GM20431 (cell line): Measurements from ENCODE around the gene WDR37.
"Not testable (repeated sequence)": the region's sequence is repeated elsewhere in the genome, so short reads cannot be mapped to it uniquely, and the experiment has no call there.

Experiments used
- in situ Hi-C: fragments of 300-500 bp; cut with MseI, MboI; formaldehyde crosslinking; loops from one replicate; pipeline ENCODE4 v1.15.0; 2020; ENCODE audit warnings: low sequenced_read_pairs; ENCODE audit not compliant: unreplicated experiment

WDR37 gene

DNA sequence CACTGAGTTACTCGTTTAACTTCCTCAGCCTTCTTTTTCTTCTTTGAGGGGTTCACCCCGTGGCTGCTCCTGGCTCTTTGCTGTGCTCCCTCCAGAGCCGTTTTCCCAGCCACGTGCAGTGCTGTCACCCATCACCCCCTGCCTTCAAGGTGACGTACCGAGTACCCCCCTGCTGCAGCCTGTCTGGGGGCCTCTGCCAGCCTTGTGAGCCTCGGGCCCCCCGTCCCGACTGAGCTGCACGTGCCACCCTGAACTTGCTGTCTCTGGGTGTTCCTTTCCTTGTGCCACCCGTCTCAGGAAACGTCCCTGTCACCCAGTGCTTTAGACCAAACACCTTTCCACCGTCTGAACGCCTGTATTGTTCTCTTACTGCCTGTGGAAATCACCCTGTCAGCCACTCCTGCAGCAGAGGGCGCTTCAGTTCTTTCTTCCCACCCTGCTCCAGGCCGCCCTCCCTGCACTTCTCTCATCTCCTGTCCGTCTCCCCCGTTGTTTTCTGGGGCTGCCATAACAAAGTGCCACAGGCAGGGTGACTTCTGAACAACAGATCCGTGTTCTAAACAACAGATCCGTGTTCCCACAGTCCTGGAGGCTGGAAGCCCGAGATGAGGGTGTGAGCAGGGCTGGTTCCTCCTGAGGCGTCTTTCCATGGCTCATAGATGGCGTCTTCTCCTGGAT is 44.6 kb downstream of the WDR37 start:
- in situ Hi-C loops = no loop called here

DNA sequence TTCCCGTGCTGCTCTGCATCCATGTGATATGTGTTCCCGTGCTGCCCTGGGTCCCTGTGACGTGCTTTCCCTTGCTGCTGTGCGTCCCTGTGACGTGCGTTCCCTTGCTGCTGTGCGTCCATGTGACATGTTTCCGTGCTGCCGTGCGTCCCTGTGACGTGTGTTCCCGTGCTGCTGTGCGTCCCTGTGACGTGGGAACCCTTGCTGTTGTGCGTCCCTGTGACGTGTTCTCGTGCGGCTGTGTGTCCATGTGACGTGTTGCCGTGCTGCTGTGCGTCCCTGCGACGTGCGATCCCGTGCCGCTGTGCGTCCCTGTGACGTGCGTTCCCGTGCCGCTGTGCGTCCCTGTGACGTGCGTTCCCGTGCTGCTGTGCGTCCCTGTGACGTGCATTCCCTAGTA is 45.8 kb downstream of the WDR37 start:
- in situ Hi-C loops = no loop called here

GRCh38 chr10:1102416-1102815 is 46.2 kb downstream of the WDR37 start:
- in situ Hi-C loops = no loop called here

- in situ Hi-C loops = no loop called here
These were observed 46.6 kb downstream of the WDR37 start for GRCh38 chr10:1102831-1103230.

GRCh38 chr10:1103551-1103950 is 47.4 kb downstream of the WDR37 start:
- in situ Hi-C loops = no loop called here

- in situ Hi-C loops = no loop called here
These were observed 48.8 kb downstream of the WDR37 start for GRCh38 chr10:1104971-1105370.

- in situ Hi-C loops = no loop called here
These were observed 50.8 kb downstream of the WDR37 start for GRCh38 chr10:1107004-1107403.

- in situ Hi-C loops = no loop called here
These were observed 51.5 kb downstream of the WDR37 start for GRCh38 chr10:1107679-1108078.

DNA sequence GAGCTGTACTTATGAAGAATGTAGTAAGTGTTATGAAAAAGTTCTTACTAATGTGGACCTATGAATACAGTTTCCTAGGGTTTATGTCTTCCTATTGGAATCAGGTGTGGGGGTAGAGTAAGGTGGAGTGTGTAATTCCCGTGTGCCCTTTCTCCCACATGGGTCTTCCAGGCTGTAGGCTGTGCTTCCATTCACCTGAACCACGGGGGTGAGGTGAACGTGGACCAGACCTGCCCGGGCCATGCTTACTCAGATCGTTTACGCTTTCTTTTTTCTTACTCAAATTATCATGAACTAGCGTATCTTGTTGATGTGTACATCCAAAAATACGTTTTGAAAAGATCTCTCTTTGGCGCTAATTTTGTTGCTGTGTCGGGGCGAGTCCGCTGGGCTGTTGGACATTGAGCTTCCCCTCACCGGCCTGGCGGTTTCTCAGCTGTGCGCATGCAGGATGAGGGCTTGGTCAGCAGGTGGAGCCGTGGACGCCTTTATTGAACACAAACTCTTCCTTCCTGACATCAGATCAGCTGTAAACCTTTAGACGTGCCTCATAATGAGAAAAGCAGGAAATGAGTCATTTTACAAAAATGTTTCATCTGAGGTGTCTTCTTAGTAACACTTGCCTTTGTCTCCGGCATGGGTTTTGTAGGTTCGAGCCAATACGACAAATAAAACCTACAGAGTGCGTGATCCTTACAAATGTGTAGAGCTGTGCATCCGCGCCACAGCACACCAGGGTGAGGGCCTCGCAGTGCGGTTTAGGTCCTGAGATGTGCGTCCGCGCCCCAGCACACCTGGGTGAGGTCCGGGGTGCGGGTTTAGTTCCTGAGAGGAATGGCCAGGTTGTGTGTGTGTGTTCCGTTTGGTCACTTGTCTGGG is 53.8 kb downstream of the WDR37 start:
- in situ Hi-C loops = no loop called here

DNA sequence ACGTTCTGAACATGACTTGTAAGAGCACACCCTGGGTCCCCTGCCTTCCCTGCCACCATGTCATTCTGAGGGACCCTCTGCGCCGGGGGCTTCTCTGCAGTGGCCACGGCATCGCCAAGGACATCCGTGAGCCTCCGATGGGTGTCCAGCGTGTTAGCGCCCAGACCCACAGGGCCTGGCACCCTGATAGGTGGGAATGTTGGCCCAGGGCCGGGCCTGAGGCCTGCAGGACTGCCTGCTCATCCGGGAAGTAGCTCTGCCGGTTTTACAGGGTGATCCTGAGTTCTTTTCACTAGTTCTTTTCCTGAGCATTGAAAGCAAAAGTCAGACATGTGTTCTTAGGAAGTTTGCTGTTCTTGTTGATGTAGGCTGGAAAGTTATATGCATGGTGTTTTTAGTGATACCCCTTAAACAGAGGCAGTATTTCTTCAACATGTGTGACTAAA is 54.5 kb downstream of the WDR37 start:
- in situ Hi-C loops = no loop called here

DNA sequence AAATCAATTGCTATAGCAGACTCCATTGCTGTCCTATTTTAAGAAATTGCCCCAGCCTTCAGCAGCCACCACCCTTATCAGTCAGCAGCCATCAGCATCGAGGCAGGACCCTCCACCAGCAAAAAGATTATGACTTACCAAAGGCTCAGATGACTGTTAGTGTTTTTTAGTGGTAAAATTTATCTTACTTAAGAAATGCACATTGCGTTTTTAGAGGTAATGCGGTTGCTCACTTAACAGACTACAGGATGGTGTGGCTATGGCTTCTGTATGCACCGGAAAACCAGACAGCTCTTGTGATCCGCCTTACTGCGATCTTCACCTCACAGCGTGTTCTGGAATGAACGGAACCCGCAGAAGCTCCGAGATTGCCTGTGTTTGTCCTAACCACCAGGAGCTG is 58.1 kb downstream of the WDR37 start:
- in situ Hi-C loops = no loop called here

DNA sequence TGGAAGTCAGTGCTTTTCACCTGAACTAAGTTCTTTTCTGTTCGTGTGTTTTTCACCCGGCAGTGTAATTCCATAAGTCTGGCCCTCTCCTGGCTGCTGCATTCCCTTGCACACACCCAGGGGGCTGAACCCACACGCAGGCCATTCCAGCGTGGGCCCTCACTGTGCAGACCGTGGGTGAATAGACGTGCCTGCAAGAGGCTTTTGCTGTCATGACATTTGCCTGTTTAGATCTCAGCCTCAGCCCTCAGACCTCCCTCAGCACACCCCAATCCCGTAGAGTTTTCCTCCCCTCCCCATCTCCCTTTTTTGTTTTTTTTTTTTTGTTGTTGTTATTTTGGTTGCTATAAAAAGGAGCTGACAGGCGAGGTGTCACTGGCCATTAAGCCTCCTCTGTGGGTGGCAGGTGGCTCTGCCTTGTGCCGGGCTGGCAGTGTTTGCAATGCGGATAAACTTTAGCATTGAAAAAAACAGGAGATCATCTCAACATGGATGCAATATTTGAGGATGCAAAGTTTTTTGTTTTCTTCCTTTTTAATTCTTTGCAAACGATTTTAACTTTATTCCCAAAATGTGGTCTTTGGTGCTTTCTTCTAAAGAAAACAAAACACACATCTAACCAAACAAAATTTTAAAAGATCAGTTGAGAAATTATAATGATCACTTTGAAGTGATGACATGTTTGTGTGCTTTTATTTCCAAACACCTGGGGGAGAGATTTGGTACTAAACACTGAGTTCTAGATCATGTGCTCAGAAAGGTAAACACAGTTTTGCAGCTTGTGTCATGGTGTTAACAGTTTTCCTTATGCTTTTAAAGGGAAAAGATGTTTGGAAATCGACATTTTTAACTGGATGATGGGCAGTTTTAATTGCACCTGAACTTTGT is 58.8 kb downstream of the WDR37 start:
- in situ Hi-C loops = no loop called here

DNA sequence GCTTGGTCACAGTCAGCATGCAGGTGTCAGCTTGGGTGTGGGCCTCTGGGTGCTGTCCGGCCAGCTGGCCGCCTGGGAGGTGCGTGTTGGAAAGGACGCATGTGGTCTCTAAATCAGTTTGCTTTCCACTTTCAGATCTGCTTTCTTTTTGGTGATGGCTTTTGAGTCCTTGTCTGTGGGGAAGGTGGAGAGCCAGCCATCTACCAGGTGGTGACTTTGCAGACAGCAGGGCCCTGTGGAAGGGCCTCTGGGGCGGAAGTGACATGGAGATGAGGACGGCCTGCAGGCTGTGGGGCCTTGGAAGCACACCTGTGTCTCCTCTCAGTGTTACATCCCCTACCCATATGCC is 59.4 kb downstream of the WDR37 start:
- in situ Hi-C loops = no loop called here

DNA sequence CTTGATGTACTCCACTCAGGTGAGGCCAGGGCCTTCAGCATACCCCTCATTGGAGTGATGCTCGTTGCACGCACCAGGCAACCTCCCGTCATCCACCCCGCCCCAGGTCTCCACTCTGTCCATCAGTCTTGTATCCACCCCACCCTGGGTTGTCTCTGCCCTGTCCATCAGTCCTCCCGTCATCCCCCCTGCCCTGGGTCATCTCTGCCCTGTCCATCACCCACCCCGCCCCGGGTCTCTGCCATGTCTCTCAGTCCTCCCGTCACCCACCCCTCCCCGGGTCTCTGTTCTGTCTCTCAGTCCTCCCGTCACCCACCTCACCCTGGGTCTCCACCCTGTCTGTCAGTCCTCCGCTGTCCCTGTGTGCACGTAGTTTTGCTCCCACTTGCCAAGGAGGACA is 59.9 kb downstream of the WDR37 start:
- in situ Hi-C loops = no loop called here

GRCh38 chr10:1116696-1117280 is 60.6 kb downstream of the WDR37 start:
- in situ Hi-C loops = no loop called here

DNA sequence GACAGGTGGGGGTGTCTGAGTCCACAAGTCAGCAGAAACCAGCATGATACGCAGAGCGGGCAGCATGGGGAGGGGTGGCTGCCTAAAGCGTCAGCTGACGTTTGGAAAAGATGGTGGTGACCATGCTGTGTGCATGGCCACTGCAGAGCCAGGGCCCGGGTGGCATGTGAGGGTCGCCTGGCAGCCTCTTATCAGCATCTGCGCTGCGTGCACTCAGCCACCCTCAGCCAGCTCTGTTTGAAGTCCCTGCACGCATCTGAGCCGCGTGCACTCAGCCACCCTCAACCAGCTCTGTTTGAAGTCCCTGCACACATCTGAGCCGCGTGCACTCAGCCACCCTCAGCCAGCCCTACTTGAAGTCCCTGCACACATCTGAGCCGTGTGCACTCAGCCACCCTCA is 61.5 kb downstream of the WDR37 start:
- in situ Hi-C loops = no loop called here

DNA sequence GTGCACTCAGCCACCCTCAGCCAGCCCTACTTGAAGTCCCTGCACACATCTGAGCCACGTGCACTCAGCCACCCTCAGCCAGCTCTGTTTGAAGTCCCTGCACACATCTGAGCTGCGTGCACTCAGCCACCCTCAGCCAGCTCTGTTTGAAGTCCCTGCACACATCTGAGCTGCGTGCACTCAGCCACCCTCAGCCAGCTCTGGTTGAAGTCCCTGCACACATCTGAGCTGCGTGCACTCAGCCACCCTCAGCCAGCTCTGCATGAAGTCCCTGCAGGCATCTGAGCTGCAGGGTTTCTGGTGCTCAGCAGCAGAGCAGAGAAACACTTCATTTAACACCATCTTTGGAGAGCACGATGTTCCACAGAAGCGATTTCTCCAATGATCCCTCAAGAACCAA is 62.1 kb downstream of the WDR37 start:
- in situ Hi-C loops = not testable (repeated sequence)

DNA sequence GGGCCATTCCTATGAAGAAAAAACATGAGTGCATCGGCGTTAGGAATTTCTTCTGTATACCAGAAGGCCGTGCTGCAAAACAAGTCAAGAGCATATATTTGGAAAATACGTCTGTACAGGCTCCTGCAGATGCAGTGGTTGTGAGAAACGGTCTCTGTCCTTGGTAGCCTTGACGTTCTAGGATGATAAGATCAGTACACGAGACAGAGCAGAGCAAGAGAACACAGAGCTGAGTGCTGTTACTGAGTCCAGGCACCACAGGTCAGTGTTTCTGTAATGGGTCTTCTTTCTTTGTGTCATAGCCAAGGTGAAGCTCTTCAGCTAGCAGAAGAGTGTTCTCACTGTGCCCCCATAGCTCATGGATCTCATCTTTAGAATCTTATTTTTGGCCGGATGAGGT is 62.8 kb downstream of the WDR37 start:
- in situ Hi-C loops = no loop called here

- in situ Hi-C loops = no loop called here
These were observed 63.3 kb downstream of the WDR37 start for GRCh38 chr10:1119501-1119900.

DNA sequence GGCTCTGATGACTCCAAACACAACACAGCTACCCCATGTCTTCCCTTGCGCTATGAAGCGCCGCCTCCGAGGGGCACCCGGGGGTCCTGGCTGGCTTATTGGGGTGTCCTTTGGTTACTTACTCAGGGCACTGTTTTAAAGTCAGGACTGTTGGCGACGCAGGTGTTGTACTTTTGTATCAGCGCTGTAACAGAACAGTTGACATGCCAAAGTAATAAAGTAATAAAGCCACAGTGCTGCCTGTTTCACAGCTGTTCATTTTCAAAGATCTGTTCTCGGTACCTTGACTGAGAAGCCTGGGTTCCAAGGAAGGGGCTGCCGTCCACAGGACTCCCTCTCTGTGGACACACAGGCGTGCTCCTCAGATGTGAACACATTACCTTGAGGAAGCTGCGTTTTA is 64.1 kb downstream of the WDR37 start:
- in situ Hi-C loops = no loop called here
